HCT116 (cell line): Measurements from ENCODE around the gene ELK4. TPM values are rescaled to one million over a fixed set of nuclear protein-coding genes. Genes with fewer than 3 reads are reported as not detected.

Source experiments
- ATAC-seq: fragments of 200-7000 bp; cut with Tn5 transposase; 2 replicates; pipeline ENCODE4 v1.9.1; 2020; ENCODE audit warnings: mild to moderate bottlenecking, moderate library complexity
- BruUV-seq: library from RNA; stranded (reverse); fragments of 400-500 nt; replicated peaks from 2 replicates; lab custom pipeline; 2021; lab: Mats Ljungman, UMichigan
- CTCF ChIA-PET: fragments of 300-600 bp; sonication (Branson Sonifier 250); formaldehyde crosslinking; loops from one replicate; lab custom pipeline; 2021; ENCODE audit warnings: antibody characterized with exemption; lab: Charles Lee
- POLR2A ChIA-PET: fragments of 300-600, 350-600 bp; sonication (Branson Sonifier 250); formaldehyde crosslinking; loops from one replicate; lab custom pipeline; 2021; ENCODE audit warnings: antibody characterized with exemption; lab: Charles Lee
- RAD21 ChIA-PET, 2 experiments: fragments of 300-600 bp; sonication (Branson Sonifier 250); formaldehyde crosslinking; loops; one replicate each; lab custom pipeline; 2023; ENCODE audit warnings: low total read pairs in 2 of 2; ENCODE audit not compliant: uncharacterized antibody in 2 of 2, unreplicated experiment in 2 of 2, low non-redundant PET in 1 of 2; lab: Charles Lee
- DNase-seq: peaks from one replicate; pipeline ENCODE4 v3.0.0-alpha.2; 2010; ENCODE audit warnings: low read depth, low spot score
- H2AFZ ChIP-seq: fragments of 200-600 bp; shearing (Covaris generic), sonication (generic); 2 replicates; pipeline ENCODE4 v1.6.1; 2017; ENCODE audit warnings: low read depth, mixed run types, mixed read lengths, antibody characterized with exemption, low read length; ENCODE audit not compliant: poor library complexity, severe bottlenecking
- H3K27ac ChIP-seq: 2 replicates; pipeline ENCODE4 v1.5.1; 2012; ENCODE audit warnings: low read depth, low read length
- H3K27me3 ChIP-seq: fragments of 200-600 bp; sonication (generic); 2 replicates; pipeline ENCODE4 v1.6.1; 2016; ENCODE audit warnings: mixed run types, low read length, mixed read lengths; ENCODE audit not compliant: insufficient read depth
- H3K36me3 ChIP-seq, 2 experiments: fragments of 200-500 bp in 1 of 2; fragments of 200-600 bp in 1 of 2; sonication (Bioruptor generic) in 1 of 2; sonication (generic) in 1 of 2; 2 replicates each; pipeline versions ENCODE4 v1.5.1 to v1.6.1; 2014 to 2016; ENCODE audit warnings: low read length in 2 of 2, inconsistent platforms in 1 of 2, mixed read lengths in 1 of 2, mixed run types in 1 of 2; ENCODE audit not compliant: insufficient read depth in 2 of 2, control insufficient read depth in 1 of 2
- H3K4me1 ChIP-seq, 2 experiments: fragments of 200-600 bp in 1 of 2; sonication (generic) in 1 of 2; 2 replicates each; pipeline versions ENCODE4 v1.5.1 to v1.6.1; 2012 to 2017; ENCODE audit warnings: low read length in 2 of 2, inconsistent platforms in 1 of 2, mild to moderate bottlenecking in 1 of 2, mixed read lengths in 1 of 2, mixed run types in 1 of 2, moderate library complexity in 1 of 2; ENCODE audit not compliant: insufficient read depth in 2 of 2, control insufficient read depth in 1 of 2
- H3K4me2 ChIP-seq: fragments of 200-600 bp; sonication (generic); 2 replicates; pipeline ENCODE4 v1.6.1; 2017; ENCODE audit warnings: mixed run types, low read length, mixed read lengths
- H3K4me3 ChIP-seq, 2 experiments: fragments of 200-600 bp in 1 of 2; sonication (generic) in 1 of 2; replicated peaks in 1 of 2; 2 replicates each; pipeline ENCODE4 v1.5.1; 2011 to 2016; ENCODE audit warnings: low read length in 2 of 2, control low read depth in 1 of 2, low read depth in 1 of 2, mild to moderate bottlenecking in 1 of 2, mixed read lengths in 1 of 2, mixed run types in 1 of 2
- H3K79me2 ChIP-seq: fragments of 200-600 bp; sonication (generic); 2 replicates; pipeline ENCODE4 v1.6.1; 2017; ENCODE audit warnings: mild to moderate bottlenecking, mixed run types, low read length, moderate library complexity, mixed read lengths; ENCODE audit not compliant: insufficient read depth
- H3K9ac ChIP-seq: fragments of 200-600 bp; sonication (generic); 2 replicates; pipeline ENCODE4 v1.6.1; 2016; ENCODE audit warnings: low read length, mixed read lengths
- H3K9me2 ChIP-seq: fragments of 200-600 bp; sonication (generic), shearing (Covaris generic); 2 replicates; pipeline ENCODE4 v1.6.1; 2017; ENCODE audit warnings: mixed run types, mild to moderate bottlenecking, moderate library complexity; ENCODE audit not compliant: insufficient read depth
- H3K9me3 ChIP-seq, 2 experiments: fragments of 200-500 bp in 1 of 2; fragments of 200-600 bp in 1 of 2; sonication (Bioruptor generic) in 1 of 2; sonication (generic) in 1 of 2; 2 replicates each; pipeline ENCODE4 v1.6.1; 2014 to 2017; ENCODE audit warnings: low read length in 2 of 2, mixed read lengths in 2 of 2, inconsistent platforms in 1 of 2, low read depth in 1 of 2, mild to moderate bottlenecking in 1 of 2, mixed run types in 1 of 2, moderate library complexity in 1 of 2; ENCODE audit not compliant: control insufficient read depth in 1 of 2, insufficient read depth in 1 of 2
- H4K20me1 ChIP-seq: fragments of 200-600 bp; sonication (generic), shearing (Covaris generic); 2 replicates; pipeline ENCODE4 v1.6.1; 2017; ENCODE audit warnings: mixed run types, mild to moderate bottlenecking, moderate library complexity; ENCODE audit not compliant: insufficient read depth
- CBX3 ChIP-seq: IDR thresholded peaks from 2 replicates; pipeline ENCODE4 v1.6.1; 2012; ENCODE audit warnings: low read depth
- EGR1 ChIP-seq: IDR thresholded peaks from 2 replicates; pipeline ENCODE4 v1.6.1; 2012; ENCODE audit warnings: low read depth
- POLR2A ChIP-seq: IDR thresholded peaks from 2 replicates; pipeline ENCODE4 v1.7.0; 2011; ENCODE audit warnings: borderline replicate concordance; ENCODE audit not compliant: insufficient read depth, insufficient read length; ENCODE audit errors: extremely low read depth
- RAD21 ChIP-seq: IDR thresholded peaks from 2 replicates; pipeline ENCODE4 v1.6.1; 2012; ENCODE audit warnings: low read depth, mild to moderate bottlenecking
- SRF ChIP-seq: IDR thresholded peaks from 2 replicates; pipeline ENCODE4 v1.6.1; 2012; ENCODE audit warnings: low read depth
- ZFX ChIP-seq: fragments of 450-650 bp; IDR thresholded peaks from 2 replicates; pipeline ENCODE4 v1.6.1; 2017
- intact Hi-C: fragments of 100-400 bp; cut with micrococcal nuclease; formaldehyde crosslinking; loops from 2 replicates; pipeline ENCODE4 v1.10.0; 2022
- total RNA-seq: library from RNA; stranded (reverse); gene quantifications from one replicate; pipeline ENCODE4 v1.2.1, GENCODE V29; 2021; ENCODE audit not compliant: unreplicated experiment
- TF ChIP-seq, protein P1 (sequence below): IDR thresholded peaks from 2 replicates; pipeline ENCODE4 v1.6.1; 2012
- TF ChIP-seq, protein P2 (sequence below), 3 experiments: fragments of 200-600 bp in 1 of 3; sonication (generic) in 1 of 3; IDR thresholded peaks in 2 of 3; conservative IDR thresholded peaks in 1 of 3; 2 replicates each; pipeline ENCODE4 v1.5.1; 2012 to 2017; ENCODE audit warnings: low read depth in 2 of 3, low read length in 2 of 3, antibody characterized with exemption in 1 of 3, borderline replicate concordance in 1 of 3, control low read depth in 1 of 3, mild to moderate bottlenecking in 1 of 3, mixed read lengths in 1 of 3, mixed run types in 1 of 3, moderate library complexity in 1 of 3; ENCODE audit not compliant: insufficient read depth in 1 of 3
- TF ChIP-seq, protein P3 (sequence below): IDR thresholded peaks from 2 replicates; pipeline ENCODE4 v1.6.1; 2012; ENCODE audit warnings: low read depth
- TF ChIP-seq, protein P4 (sequence below): IDR thresholded peaks from 2 replicates; pipeline ENCODE4 v1.6.1; 2012

The ELK4 gene
- total RNA-seq, 1 experiment from 2014 or later = 46.2 TPM

DNA sequence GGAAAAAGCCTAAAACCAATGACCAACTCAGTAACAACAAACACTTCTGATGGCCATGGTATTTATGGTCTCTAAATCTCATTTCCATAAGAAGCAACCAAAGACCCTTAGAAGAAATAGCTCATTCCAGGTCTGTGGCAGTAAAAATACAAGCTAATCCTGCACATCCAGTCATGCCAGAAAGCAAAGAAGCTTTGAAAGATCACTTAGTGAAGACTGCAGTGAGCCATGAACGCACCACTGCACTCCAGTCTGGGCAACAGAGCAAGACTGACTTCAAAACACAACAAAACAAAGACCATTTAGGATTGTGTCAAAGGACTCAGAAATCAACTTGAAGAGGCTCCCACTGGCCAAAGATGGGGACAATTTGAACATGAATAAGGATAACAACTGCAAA is 18.4 kb upstream of the ELK4 start:
- no peak overlapping the region for H3K9ac ChIP-seq
- DNase-seq (no peak), ATAC-seq (no peak)
- H3K4me2 ChIP-seq = no peak overlapping the region
- POLR2A ChIA-PET = interaction anchor here (2.1 kb wide), 1 partner anchor 18 kb away, joined by 6 read pairs; the partner anchor contains the start of gene ELK4
- TF ChIP-seq, protein P1, sequence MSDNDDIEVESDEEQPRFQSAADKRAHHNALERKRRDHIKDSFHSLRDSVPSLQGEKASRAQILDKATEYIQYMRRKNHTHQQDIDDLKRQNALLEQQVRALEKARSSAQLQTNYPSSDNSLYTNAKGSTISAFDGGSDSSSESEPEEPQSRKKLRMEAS = no peak
- H4K20me1 ChIP-seq = no peaks in the 10 kb centered on the region
- no peak overlapping the region for H2AFZ ChIP-seq
- H3K79me2 ChIP-seq = no peaks in the 10 kb centered on the region
- H3K27me3 ChIP-seq = no peaks in the 10 kb centered on the region
- H3K4me1 ChIP-seq = no peaks in the 10 kb centered on the region
- CTCF ChIA-PET = interaction anchor here (3.6 kb wide), 1 partner anchor 8 kb away, joined by 13 read pairs; no protein-coding TSS in a partner anchor
- no peaks in the 10 kb centered on the region; a peak in 1 of 4 replicates for H3K36me3 ChIP-seq
- H3K27ac ChIP-seq = no peak overlapping the region
- H3K9me2 ChIP-seq = no peaks in the 10 kb centered on the region
- RAD21 ChIA-PET = no interaction called here
- no TSS peak for BruUV-seq
- H3K4me3 ChIP-seq = no peak overlapping the region
- intact Hi-C loops = no loop called here
- H3K9me3 ChIP-seq = no peaks in the 10 kb centered on the region

DNA sequence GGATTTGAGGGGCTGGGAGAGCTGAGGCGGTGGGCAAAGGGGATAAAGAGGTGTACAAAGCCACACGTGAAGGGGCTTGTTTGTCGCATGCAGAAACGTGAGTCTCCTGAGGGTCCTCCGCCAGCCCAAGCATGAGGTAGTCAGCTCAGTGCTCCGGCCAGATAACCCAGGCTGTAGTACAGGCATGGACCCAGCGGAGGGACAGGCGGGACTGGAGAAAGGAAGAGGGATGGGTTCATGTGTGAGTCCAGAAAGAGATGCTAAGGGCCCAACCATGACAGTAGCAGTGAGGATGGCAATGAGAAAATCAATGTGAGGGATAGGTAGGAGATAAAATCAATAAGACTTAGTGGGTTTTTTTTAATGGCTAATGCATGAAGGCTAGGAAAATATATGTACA is 13.7 kb upstream of the ELK4 start:
- intact Hi-C loops = no loop called here
- H4K20me1 ChIP-seq = no peaks in the 10 kb centered on the region
- no TSS peak for BruUV-seq
- TF ChIP-seq CBX3 (no peak), RAD21 (no peak), SRF (no peak), ZFX (no peak), EGR1 (no peak), POLR2A (no peak)
- TF ChIP-seq, protein P2, sequence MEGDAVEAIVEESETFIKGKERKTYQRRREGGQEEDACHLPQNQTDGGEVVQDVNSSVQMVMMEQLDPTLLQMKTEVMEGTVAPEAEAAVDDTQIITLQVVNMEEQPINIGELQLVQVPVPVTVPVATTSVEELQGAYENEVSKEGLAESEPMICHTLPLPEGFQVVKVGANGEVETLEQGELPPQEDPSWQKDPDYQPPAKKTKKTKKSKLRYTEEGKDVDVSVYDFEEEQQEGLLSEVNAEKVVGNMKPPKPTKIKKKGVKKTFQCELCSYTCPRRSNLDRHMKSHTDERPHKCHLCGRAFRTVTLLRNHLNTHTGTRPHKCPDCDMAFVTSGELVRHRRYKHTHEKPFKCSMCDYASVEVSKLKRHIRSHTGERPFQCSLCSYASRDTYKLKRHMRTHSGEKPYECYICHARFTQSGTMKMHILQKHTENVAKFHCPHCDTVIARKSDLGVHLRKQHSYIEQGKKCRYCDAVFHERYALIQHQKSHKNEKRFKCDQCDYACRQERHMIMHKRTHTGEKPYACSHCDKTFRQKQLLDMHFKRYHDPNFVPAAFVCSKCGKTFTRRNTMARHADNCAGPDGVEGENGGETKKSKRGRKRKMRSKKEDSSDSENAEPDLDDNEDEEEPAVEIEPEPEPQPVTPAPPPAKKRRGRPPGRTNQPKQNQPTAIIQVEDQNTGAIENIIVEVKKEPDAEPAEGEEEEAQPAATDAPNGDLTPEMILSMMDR (IDR thresholded peaks at IDR 0.05 in 2 of 3, conservative IDR thresholded peaks at IDR 0.05 in 1 of 3; ENCODE audit: borderline replicate concordance in 1 of 3, insufficient read depth in 1 of 3, low read depth in 2 of 3, low read length in 2 of 3) = no peak
- TF ChIP-seq, protein P3, sequence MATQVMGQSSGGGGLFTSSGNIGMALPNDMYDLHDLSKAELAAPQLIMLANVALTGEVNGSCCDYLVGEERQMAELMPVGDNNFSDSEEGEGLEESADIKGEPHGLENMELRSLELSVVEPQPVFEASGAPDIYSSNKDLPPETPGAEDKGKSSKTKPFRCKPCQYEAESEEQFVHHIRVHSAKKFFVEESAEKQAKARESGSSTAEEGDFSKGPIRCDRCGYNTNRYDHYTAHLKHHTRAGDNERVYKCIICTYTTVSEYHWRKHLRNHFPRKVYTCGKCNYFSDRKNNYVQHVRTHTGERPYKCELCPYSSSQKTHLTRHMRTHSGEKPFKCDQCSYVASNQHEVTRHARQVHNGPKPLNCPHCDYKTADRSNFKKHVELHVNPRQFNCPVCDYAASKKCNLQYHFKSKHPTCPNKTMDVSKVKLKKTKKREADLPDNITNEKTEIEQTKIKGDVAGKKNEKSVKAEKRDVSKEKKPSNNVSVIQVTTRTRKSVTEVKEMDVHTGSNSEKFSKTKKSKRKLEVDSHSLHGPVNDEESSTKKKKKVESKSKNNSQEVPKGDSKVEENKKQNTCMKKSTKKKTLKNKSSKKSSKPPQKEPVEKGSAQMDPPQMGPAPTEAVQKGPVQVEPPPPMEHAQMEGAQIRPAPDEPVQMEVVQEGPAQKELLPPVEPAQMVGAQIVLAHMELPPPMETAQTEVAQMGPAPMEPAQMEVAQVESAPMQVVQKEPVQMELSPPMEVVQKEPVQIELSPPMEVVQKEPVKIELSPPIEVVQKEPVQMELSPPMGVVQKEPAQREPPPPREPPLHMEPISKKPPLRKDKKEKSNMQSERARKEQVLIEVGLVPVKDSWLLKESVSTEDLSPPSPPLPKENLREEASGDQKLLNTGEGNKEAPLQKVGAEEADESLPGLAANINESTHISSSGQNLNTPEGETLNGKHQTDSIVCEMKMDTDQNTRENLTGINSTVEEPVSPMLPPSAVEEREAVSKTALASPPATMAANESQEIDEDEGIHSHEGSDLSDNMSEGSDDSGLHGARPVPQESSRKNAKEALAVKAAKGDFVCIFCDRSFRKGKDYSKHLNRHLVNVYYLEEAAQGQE = no peak
- TF ChIP-seq, protein P4, sequence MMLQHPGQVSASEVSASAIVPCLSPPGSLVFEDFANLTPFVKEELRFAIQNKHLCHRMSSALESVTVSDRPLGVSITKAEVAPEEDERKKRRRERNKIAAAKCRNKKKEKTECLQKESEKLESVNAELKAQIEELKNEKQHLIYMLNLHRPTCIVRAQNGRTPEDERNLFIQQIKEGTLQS = no peak
- TF ChIP-seq, protein P1 = no peak
- TF ChIP-seq, all 23 proteins: peak for 0
- ChIA-PET RAD21 (no interaction called here), CTCF (no interaction called here), POLR2A (no interaction called here)
- H3K79me2 ChIP-seq = no peaks in the 10 kb centered on the region
- no peak overlapping the region for H3K4me3 ChIP-seq
- no peaks in the 10 kb centered on the region for H3K9me2 ChIP-seq
- H3K27me3 ChIP-seq = no peaks in the 10 kb centered on the region
- no peak overlapping the region for H3K27ac ChIP-seq
- ATAC-seq (no peak), DNase-seq (no peak)
- H3K9ac ChIP-seq = no peak overlapping the region
- no peaks in the 10 kb centered on the region for H3K9me3 ChIP-seq
- no peak overlapping the region for H2AFZ ChIP-seq
- H3K4me1 ChIP-seq = no peaks in the 10 kb centered on the region
- H3K4me2 ChIP-seq = no peak overlapping the region
- H3K36me3 ChIP-seq = no peaks in the 10 kb centered on the region
